Ovary (tissue), 10 donors: ENCODE results near the gene MCEMP1. TPM values are rescaled to one million over a fixed set of nuclear protein-coding genes. Genes with fewer than 3 reads are reported as not detected.

Experiments used
- DNase-seq, 5 donors: peaks; one replicate each; pipeline ENCODE4 v3.0.0-alpha.2; 2019 to 2020
- H3K27ac ChIP-seq, 2 donors: fragments of 200-600 bp; one replicate each; pipeline versions ENCODE4 v1.5.1 to v1.8.0; 2019 to 2022
- H3K27me3 ChIP-seq: fragments of 200-600 bp; one replicate; pipeline ENCODE4 v1.8.0; 2022
- H3K36me3 ChIP-seq: fragments of 200-600 bp; sonication (generic); one replicate; pipeline ENCODE4 v1.5.1; 2019
- H3K4me1 ChIP-seq: one replicate; pipeline ENCODE4 v1.8.1; 2013; ENCODE audit warnings: mild to moderate bottlenecking, moderate library complexity; ENCODE audit not compliant: insufficient read depth
- H3K4me3 ChIP-seq: fragments of 200-600 bp; sonication (generic); one replicate; pipeline ENCODE4 v1.5.1; 2017
- H3K9me3 ChIP-seq, 2 donors: fragments of 200-600 bp in 1 of 2; sonication (generic) in 1 of 2; one replicate each; pipeline versions ENCODE4 v1.5.1 to v1.8.1; 2013 to 2019; ENCODE audit warnings: mild to moderate bottlenecking in 1 of 2, moderate library complexity in 1 of 2
- CTCF ChIP-seq, 3 donors: fragments of 450-650 bp in 2 of 3; fragments of 200-600 bp in 1 of 3; IDR thresholded peaks; one replicate each; pipeline versions ENCODE4 v1.5.1 to v1.8.0; 2016 to 2022; ENCODE audit warnings: antibody characterized with exemption in 3 of 3, mild to moderate bottlenecking in 1 of 3
- EP300 ChIP-seq: sonication (generic); formaldehyde crosslinking; IDR thresholded peaks from one replicate; pipeline ENCODE4 v1.6.1; 2017; ENCODE audit warnings: antibody characterized with exemption
- POLR2A ChIP-seq: fragments of 450-650 bp; IDR thresholded peaks from one replicate; pipeline ENCODE4 v1.6.1; 2017; ENCODE audit warnings: antibody characterized with exemption, mild to moderate bottlenecking, moderate library complexity
- WGBS, 3 donors: extraction: QIAGEN DNeasy Blood & Tissue Kit in 1 of 3; methylation state at CpG; one replicate each; pipeline versions ENCODE4 v1.1.5 to v1.1.7; 2013 to 2017; 5-methylcytosine and 5-hydroxymethylcytosine counted together
- intact Hi-C, 4 donors: fragments of 100-400 bp; cut with DNase I; formaldehyde crosslinking; loops; one replicate each; pipeline versions ENCODE4 v1.11.0 to v1.15.1; 2022 to 2023
- long read RNA-seq, 3 donors: library from polyadenylated mRNA in 2 of 3; unstranded in 2 of 3; transcript quantifications; one replicate each; pipeline ENCODE4 v2.0.0 and lab custom pipeline, GENCODE V29; 2021 to 2026
- polyA plus RNA-seq, 2 donors: library from polyadenylated mRNA; stranded (reverse); fragments of 200-250 nt in 1 of 2; fragments of 350-450 nt in 1 of 2; fragmentation: Illumina TruSeq in 1 of 2; extraction: RNeasy Lipid Tissue Mini Kit (QIAGEN cat#74804) in 1 of 2; gene quantifications; one replicate each; pipeline ENCODE4 v1.2.3, GENCODE V29; 2013 to 2014
- total RNA-seq, 7 donors: library from RNA; depleted of rRNA in 2 of 7; stranded (reverse); fragments of >200 nt in 2 of 7; fragmentation: NEBNext Ultra II Directional in 3 of 7; extraction: Animal tissue kit (Norgen Biotek cat#: 25700) in 3 of 7; gene quantifications; one replicate each; pipeline versions ENCODE4 v1.1.0 to v1.2.4, GENCODE V29; 2016 to 2023
- donor health status: DM: no; HTN: no; CAD: no; lungs with moderate emphysema.
- donor health status: DM: no; HTN: no; CAD: no.
- donor health status: Bipolar disorder and iron deficiency.
- donor health status: DM: yes; HTN: yes; CAD: no.
- donor health status: DM: no; HTN: no; CAD: no.
- donor health status: DM: yes; HTN: yes; CAD: no.

Gene MCEMP1, protein sequence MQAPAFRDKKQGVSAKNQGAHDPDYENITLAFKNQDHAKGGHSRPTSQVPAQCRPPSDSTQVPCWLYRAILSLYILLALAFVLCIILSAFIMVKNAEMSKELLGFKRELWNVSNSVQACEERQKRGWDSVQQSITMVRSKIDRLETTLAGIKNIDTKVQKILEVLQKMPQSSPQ
- total RNA-seq (under 1 TPM in 3 of 7 donors, not detected in 4; 0.23 to 0.83 (median 0.27) TPM), polyA plus RNA-seq (under 1 TPM in 1 of 2 donors, not detected in 1; 0.06 TPM)
- long read RNA-seq, donor 1, partial matches to known transcripts = 0 of 3 reads
- long read RNA-seq, donor 1, other reads (novel, unspliced or antisense) = 1 of 3 reads
- long read RNA-seq, donor 2 = 0 reads
- long read RNA-seq, donor 3 = 0 reads

DNA sequence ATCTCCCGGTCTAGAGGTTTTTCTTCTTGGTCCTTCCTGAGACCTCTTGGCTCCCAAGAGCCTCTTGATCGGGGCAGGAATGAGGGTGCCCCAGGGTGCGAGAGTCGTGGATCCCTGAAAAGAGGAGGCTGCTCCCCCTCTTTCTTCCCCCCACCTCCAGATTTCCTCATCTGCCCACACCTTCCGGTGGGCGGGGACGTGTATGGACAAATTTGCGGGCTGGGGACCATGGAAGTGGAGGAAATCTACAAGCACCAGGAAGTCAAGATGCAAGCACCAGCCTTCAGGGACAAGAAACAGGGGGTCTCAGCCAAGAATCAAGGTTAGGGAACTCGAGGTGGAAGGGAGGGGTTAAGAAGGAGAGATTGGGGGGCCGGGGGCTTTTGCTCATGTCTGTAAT lies at the start of gene MCEMP1:
TSS of gene MCEMP1 (plus strand) at position 237 of the 400 bp plus-strand sequence. CDS start at position 268, 31 bp downstream.
- H3K4me3 ChIP-seq = no peak within 1 kb of the TSS
- WGBS, 3 donors = 32 to 53% (median 36%) methylated on average over 10 of the region's 10 CpGs
- H3K27me3 ChIP-seq = no peaks in the 10 kb centered on the region
- TF ChIP-seq EP300 = no peak
- no peak for DNase-seq
- H3K27ac ChIP-seq = no peak within 1 kb of the TSS
- no peaks in the 10 kb centered on the region for H3K36me3 ChIP-seq
- intact Hi-C loops = loop anchor here in 2 of 4 donors (5.0 to 10.0 kb wide), 2 partner anchors 320 to 322 kb away; no protein-coding TSS in a partner anchor
- no peaks in the 10 kb centered on the region for H3K9me3 ChIP-seq
- peaks cover 5% of the 10 kb centered on the region for H3K4me1 ChIP-seq

DNA sequence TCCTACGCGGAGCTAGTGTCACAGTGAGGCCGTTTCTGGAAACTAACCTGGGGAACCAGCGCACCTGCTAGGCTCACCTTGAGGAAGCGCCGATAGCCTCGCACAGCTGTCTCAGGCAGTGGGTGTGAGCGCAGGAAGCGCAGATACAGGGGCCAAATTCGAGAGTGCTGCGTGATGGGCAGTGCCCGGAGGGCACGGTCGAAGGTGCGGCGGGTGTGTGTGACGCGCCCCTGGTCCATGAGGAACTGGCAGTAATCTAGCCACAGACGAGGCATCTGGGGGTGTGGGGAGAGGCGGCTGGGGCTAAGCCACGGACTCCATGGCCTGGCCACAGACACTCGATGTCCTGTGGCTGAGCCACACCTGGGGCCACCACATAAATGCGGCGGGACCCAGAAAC lies 49.7 kb upstream of the MCEMP1 start:
- no peaks in the 10 kb centered on the region for H3K36me3 ChIP-seq
- 91 to 93% (median 93%) methylated on average over 21 to 24 of the region's 24 CpGs for WGBS, 3 donors

GRCh38 chr19:7628589-7629311 lies 48.1 kb upstream of the MCEMP1 start:
- WGBS, 3 donors = 3 to 5% (median 4%) methylated on average over 15 of the region's 15 CpGs
- Histone ChIP-seq H3K4me3 (peak overlapping the region; percentile 68), H3K9me3 (no peaks in the 10 kb centered on the region), H3K27me3 (no peaks in the 10 kb centered on the region), H3K4me1 (peaks cover 13% of the 10 kb centered on the region), H3K27ac (peak overlapping the region in 1 of 2 donors; percentile 80), H3K36me3 (no peaks in the 10 kb centered on the region)
- TF ChIP-seq CTCF (IDR thresholded peaks at IDR 0.05) = no peak
- no peak for TF ChIP-seq EP300
- no peak for TF ChIP-seq POLR2A
- intact Hi-C loops = no loop called here
- DNase-seq = no peak

More for the DNA sequence above, 49.7 kb upstream of the MCEMP1 start:
- H3K27ac ChIP-seq = no peak overlapping the region
- no peak overlapping the region for H3K4me3 ChIP-seq
- DNase-seq = no peak
- no peaks in the 10 kb centered on the region for H3K9me3 ChIP-seq
- H3K4me1 ChIP-seq = peaks cover 13% of the 10 kb centered on the region
- intact Hi-C loops = no loop called here
- no peaks in the 10 kb centered on the region for H3K27me3 ChIP-seq
- TF ChIP-seq EP300 = no peak

DNA sequence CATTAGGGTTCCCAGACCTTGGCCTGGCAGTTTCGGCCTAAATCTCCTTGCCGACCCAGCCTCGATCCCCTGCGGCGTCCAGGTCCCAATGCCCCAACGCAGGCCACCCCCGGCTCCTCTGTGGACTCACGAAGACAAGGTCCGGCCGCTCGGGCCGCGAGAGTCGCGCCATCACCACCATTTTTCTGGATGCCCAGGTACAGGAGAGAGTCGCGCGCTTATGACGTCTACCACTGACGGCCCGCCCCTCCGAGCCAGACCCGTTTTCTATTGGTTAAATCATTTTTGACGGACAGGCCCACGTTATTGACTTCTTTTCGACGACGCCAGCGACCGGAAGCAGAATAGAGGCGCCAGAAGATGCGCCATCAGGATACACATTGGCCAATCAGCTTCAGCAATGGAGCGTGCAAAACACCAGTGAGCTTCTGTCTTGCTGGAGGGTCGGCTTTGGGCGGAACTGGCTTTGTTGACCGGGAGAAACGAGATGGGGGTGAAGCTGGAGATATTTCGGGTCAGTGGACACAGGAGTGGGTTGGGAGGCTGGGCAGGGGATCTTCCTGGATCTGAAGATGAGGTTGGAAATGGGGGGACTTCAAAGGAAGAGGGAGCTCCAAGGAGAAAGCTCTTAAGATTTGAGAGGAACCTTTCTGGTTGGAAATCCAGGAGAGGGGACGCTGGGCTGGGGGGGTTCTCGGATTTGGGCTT lies 47.4 kb upstream of the MCEMP1 start, which contains the start of the genes PET100 and XAB2:
TSS of gene PET100 (plus strand) at position 447 of the 708 bp plus-strand sequence. CDS start at position 488, 41 bp downstream.
TSS of gene XAB2 (minus strand) at position 199 of the 708 bp plus-strand sequence. CDS start at position 181, 18 bp downstream.
- H3K27me3 ChIP-seq = no peaks in the 10 kb centered on the region
- peak within 1 kb of the TSS; percentile 68 for H3K4me3 ChIP-seq
- WGBS, 3 donors = 0 to 1% (median 0%) methylated on average over 40 of the region's 40 CpGs
- no peaks in the 10 kb centered on the region for H3K9me3 ChIP-seq
- peak within 1 kb of the TSS in 1 of 2 donors; percentile 80 for H3K27ac ChIP-seq
- TF ChIP-seq CTCF (IDR thresholded peaks at IDR 0.05) (no peak), POLR2A (peak; percentile 61), EP300 (no peak)
- peak; percentile 95 to 98 (median 97) for DNase-seq
- H3K36me3 ChIP-seq = no peaks in the 10 kb centered on the region
- intact Hi-C loops = no loop called here
- peaks cover 13% of the 10 kb centered on the region for H3K4me1 ChIP-seq

DNA sequence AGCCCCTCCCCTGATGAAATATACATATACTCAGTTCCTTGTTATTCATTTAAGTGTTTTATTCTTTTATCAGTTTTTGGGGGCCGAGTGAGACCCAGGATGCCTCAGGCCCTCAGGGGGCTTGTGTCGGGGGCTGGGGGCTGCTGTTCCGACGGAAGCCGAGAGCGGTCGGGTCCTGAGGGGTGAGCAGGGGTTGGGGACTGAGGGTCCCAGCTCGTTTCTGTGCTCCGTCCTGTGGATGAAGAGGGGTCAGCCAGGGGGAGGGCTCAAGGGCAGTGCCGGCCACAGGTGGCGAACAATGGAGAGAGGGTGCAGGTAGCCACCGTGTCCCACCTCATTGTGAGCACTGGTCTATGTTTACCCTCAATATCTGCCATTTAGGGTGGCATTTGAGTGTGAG lies 45.3 kb upstream of the MCEMP1 start:
- Histone ChIP-seq H3K36me3 (no peaks in the 10 kb centered on the region), H3K27me3 (no peaks in the 10 kb centered on the region), H3K9me3 (no peaks in the 10 kb centered on the region), H3K27ac (no peak overlapping the region), H3K4me3 (no peak overlapping the region), H3K4me1 (peaks cover 13% of the 10 kb centered on the region)
- DNase-seq = no peak
- 85 to 88% (median 86%) methylated on average over 12 of the region's 12 CpGs for WGBS, 3 donors
- TF ChIP-seq CTCF (IDR thresholded peaks at IDR 0.05) = no peak
- TF ChIP-seq EP300 = no peak
- no peak for TF ChIP-seq POLR2A
- intact Hi-C loops = no loop called here
